GM12878 (cell line): ENCODE results near the gene SCP2. TPM values are rescaled to one million over a fixed set of nuclear protein-coding genes. Genes with fewer than 3 reads are reported as not detected.

Experiments used
- ATAC-seq: fragments of 200-7000 bp; cut with Tn5 transposase; 3 replicates; pipeline ENCODE4 v1.9.1; 2020; ENCODE audit warnings: mild to moderate bottlenecking, moderate library complexity
- BruUV-seq: library from RNA; stranded (reverse); fragments of 400-500 nt; replicated peaks from 2 replicates; lab custom pipeline; 2021; lab: Mats Ljungman, UMichigan
- CTCF ChIA-PET: fragments of 300-600 bp; sonication (Branson Sonifier 250); formaldehyde crosslinking; extraction: SDS; loops from one replicate; lab custom pipeline; 2021; ENCODE audit warnings: inconsistent platforms; lab: Yijun Ruan, JAX
- POLR2A ChIA-PET: fragments of 350-600 bp; formaldehyde crosslinking; extraction: SDS; loops from one replicate; lab custom pipeline; 2021; ENCODE audit warnings: inconsistent platforms; lab: Charles Lee
- RAD21 ChIA-PET: fragments of 300-600 bp; sonication (Branson Sonifier 250); formaldehyde crosslinking; loops from one replicate; lab custom pipeline; 2023; ENCODE audit warnings: antibody characterized with exemption; ENCODE audit not compliant: unreplicated experiment; lab: Charles Lee
- SMC1A ChIA-PET: fragments of 300-600 bp; sonication (Branson Sonifier 250); formaldehyde crosslinking; loops from one replicate; lab custom pipeline; 2023; ENCODE audit not compliant: unreplicated experiment, uncharacterized antibody; lab: Charles Lee
- DNase-seq: peaks from one replicate; pipeline ENCODE4 v3.0.0-alpha.2; 2011; ENCODE audit warnings: low read depth, low spot score
- FAIRE-seq: peaks from 3 replicates; lab custom pipeline; 2011; peaks lifted over from hg19 to GRCh38; lab: Jason Lieb, UNC
- H2AFZ ChIP-seq: 2 replicates; pipeline ENCODE4 v1.6.0; 2011; ENCODE audit warnings: low read depth, low read length, control low read depth; ENCODE audit not compliant: control insufficient read depth
- H3K27ac ChIP-seq: 2 replicates; pipeline ENCODE4 v1.5.1; 2011; ENCODE audit warnings: control low read depth; ENCODE audit not compliant: control insufficient read depth, insufficient read depth
- H3K27me3 ChIP-seq, 2 experiments: replicated peaks in 1 of 2; 2 replicates each; pipeline versions ENCODE4 v1.6.0 to v1.6.1; 2011; ENCODE audit warnings: low read length in 1 of 2; ENCODE audit not compliant: control insufficient read depth in 2 of 2, insufficient read depth in 2 of 2
- H3K36me3 ChIP-seq, 2 experiments: 2 replicates each; pipeline ENCODE4 v1.5.1; 2011; ENCODE audit warnings: low read length in 1 of 2; ENCODE audit not compliant: control insufficient read depth in 2 of 2, insufficient read depth in 2 of 2
- H3K4me1 ChIP-seq: 2 replicates; pipeline ENCODE4 v1.6.1; 2011; ENCODE audit warnings: mild to moderate bottlenecking, low read length, moderate library complexity, mixed read lengths; ENCODE audit not compliant: control insufficient read depth, insufficient read depth
- H3K4me2 ChIP-seq: 2 replicates; pipeline ENCODE4 v1.6.0; 2011; ENCODE audit warnings: control low read depth; ENCODE audit not compliant: control insufficient read depth, insufficient read depth
- H3K4me3 ChIP-seq: fragments of 200-600 bp; sonication (generic); 2 replicates; pipeline ENCODE4 v1.5.1; 2016
- H3K79me2 ChIP-seq: 2 replicates; pipeline ENCODE4 v1.6.0; 2011; ENCODE audit warnings: low read length; ENCODE audit not compliant: control insufficient read depth, insufficient read depth
- H3K9ac ChIP-seq: 2 replicates; pipeline ENCODE4 v1.8.0; 2011; ENCODE audit warnings: low read length, control low read depth, mixed read lengths; ENCODE audit not compliant: control insufficient read depth, insufficient read depth
- H3K9me3 ChIP-seq: replicated peaks from 3 replicates; pipeline ENCODE4 v1.5.1; 2011; ENCODE audit warnings: mild to moderate bottlenecking, low read length; ENCODE audit not compliant: control insufficient read depth, insufficient read depth
- H4K20me1 ChIP-seq: 2 replicates; pipeline ENCODE4 v1.6.0; 2011; ENCODE audit not compliant: control insufficient read depth, insufficient read depth
- BACH1 ChIP-seq: fragments of 450-650 bp; IDR thresholded peaks from 2 replicates; pipeline ENCODE4 v1.6.1; 2017; ENCODE audit warnings: mild to moderate bottlenecking, borderline replicate concordance
- EP300 ChIP-seq, 2 experiments: fragments of 150-350 bp in 1 of 2; IDR thresholded peaks; 2 replicates each; pipeline ENCODE4 v1.6.1; 2011 to 2012; ENCODE audit warnings: low read depth in 2 of 2, low read length in 2 of 2, borderline replicate concordance in 1 of 2, improper control_type of control experiment in 1 of 2, inconsistent platforms in 1 of 2; ENCODE audit not compliant: control insufficient read depth in 1 of 2
- NFYA ChIP-seq: IDR thresholded peaks from 2 replicates; pipeline ENCODE4 v1.6.1; 2011; ENCODE audit warnings: low read depth, mild to moderate bottlenecking, low read length, improper control_type of control experiment, borderline replicate concordance
- RBBP5 ChIP-seq: fragments of 200-600 bp; sonication (generic); conservative IDR thresholded peaks from 2 replicates; pipeline ENCODE4 v1.6.1; 2016
- SMARCA5 ChIP-seq: fragments of 450-650 bp; IDR thresholded peaks from 2 replicates; pipeline ENCODE4 v1.6.1; 2017; ENCODE audit warnings: mild to moderate bottlenecking
- WGBS: methylation state at CpG from one replicate; pipeline ENCODE4 v1.1.6; 2016; ENCODE audit warnings: low lambda C conversion rate; ENCODE audit not compliant: insufficient replicate concordance, insufficient coverage; ENCODE audit errors: missing lambda C conversion rate; 5-methylcytosine and 5-hydroxymethylcytosine counted together
- in situ Hi-C: fragments of 300-500 bp; cut with MboI; formaldehyde crosslinking; loops from 9 replicates; pipeline ENCODE4 v1.14.3; 2018; ENCODE audit warnings: mixed read lengths
- intact Hi-C: fragments of 100-400 bp; cut with micrococcal nuclease; formaldehyde crosslinking; loops from one replicate; pipeline ENCODE4 v1.14.2; 2022; ENCODE audit not compliant: unreplicated experiment
- polyA plus RNA-seq, 11 experiments: library from polyadenylated mRNA; depleted of rRNA in 4 of 11; unstranded in 6 of 11; stranded (reverse) in 5 of 11; fragments of >200 nt; fragmentation: Nextera tagmentation in 4 of 11; fragmentation: Illumina TruSeq in 1 of 11; extraction: Ambion mirVana in 4 of 11; extraction: Trizol in 1 of 11; gene quantifications; 1 replicate in 1 of 11; 2 replicates in 10 of 11; pipeline versions ENCODE4 v1.2.1 to v1.2.3, GENCODE V29; 2011 to 2016; ENCODE audit warnings: inconsistent platforms in 2 of 11, missing spikeins in 2 of 11, low read depth in 1 of 11
- total RNA-seq, 4 experiments: library from RNA; depleted of rRNA in 3 of 4; stranded (reverse); fragments of >200 nt in 3 of 4; fragmentation: Illumina TruSeq in 1 of 4; extraction: Trizol in 1 of 4; gene quantifications; 2 replicates each; pipeline versions ENCODE4 v1.2.1 to v1.2.3, GENCODE V29; 2013 to 2021
- TF ChIP-seq, protein P1 (sequence below): fragments of 450-650 bp; IDR thresholded peaks from 2 replicates; pipeline ENCODE4 v1.6.1; 2017; ENCODE audit warnings: borderline replicate concordance

Gene SCP2
- total and polyA plus RNA-seq, 10 of the 15 experiments (the other 5 are each of a cell fraction or from before 2014, with no cell fraction given): 74.3 to 327 (median 127) TPM

DNA sequence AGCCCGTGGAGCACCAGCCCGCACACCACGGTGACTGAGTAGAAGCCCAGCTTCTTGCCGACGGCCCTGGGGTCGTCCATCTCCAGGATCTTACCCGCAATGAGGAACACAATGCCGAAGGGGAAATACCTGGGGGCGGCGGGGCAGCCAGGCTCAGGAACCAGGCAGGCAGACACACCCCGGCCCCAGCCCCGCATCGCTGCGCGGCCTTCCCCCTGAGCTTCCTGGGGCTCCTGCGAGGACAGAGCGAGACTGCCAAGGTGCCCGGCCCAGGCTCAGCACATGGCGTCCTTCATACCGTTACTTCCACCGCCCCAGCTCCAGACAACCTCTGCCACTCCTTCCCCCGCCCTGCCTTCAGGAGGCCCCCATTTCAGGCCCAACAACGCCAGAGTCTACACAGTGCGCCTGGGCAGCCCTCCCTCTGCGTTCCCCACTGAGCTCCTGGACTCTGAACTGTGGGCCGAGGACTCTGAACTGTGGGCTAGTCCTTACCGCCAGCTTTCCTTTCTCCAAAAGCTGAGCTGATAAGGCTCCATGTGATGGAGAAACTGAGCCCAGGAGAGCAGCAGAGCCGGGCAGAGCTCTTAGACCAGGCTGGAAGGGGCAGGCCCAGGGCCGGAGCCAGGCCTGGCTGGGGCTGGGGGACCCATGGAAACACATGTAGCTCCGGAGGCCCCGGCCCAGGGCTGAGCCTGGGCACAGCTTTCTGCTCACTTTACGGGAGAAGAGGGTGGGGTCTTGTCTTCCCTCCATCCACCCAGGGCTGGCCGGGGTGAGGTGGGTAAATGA is 165.8 kb downstream of the SCP2 start:
- TF ChIP-seq, protein P1, sequence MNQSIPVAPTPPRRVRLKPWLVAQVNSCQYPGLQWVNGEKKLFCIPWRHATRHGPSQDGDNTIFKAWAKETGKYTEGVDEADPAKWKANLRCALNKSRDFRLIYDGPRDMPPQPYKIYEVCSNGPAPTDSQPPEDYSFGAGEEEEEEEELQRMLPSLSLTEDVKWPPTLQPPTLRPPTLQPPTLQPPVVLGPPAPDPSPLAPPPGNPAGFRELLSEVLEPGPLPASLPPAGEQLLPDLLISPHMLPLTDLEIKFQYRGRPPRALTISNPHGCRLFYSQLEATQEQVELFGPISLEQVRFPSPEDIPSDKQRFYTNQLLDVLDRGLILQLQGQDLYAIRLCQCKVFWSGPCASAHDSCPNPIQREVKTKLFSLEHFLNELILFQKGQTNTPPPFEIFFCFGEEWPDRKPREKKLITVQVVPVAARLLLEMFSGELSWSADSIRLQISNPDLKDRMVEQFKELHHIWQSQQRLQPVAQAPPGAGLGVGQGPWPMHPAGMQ: no peak
- no peak for TF ChIP-seq EP300 (IDR thresholded peaks at IDR 0.05; ENCODE audit: borderline replicate concordance in 1 of 2, control insufficient read depth in 1 of 2, low read depth in 2 of 2, low read length in 2 of 2)
- TF ChIP-seq RBBP5: no peak
- no peak for TF ChIP-seq BACH1
- no peak for TF ChIP-seq SMARCA5
- no peak for TF ChIP-seq NFYA
- Histone ChIP-seq H3K4me3 (no peak overlapping the region), H3K27ac (no peak overlapping the region), H3K9ac (no peak overlapping the region), H3K27me3 (no peaks in the 10 kb centered on the region; a peak in 1 of 4 replicates), H3K79me2 (no peaks in the 10 kb centered on the region), H3K4me1 (no peaks in the 10 kb centered on the region), H2AFZ (no peak overlapping the region), H4K20me1 (no peaks in the 10 kb centered on the region), H3K9me3 (no peaks in the 10 kb centered on the region; the same call in 2 of the 3 replicates), H3K4me2 (no peak overlapping the region), H3K36me3 (no peaks in the 10 kb centered on the region)
- SMC1A ChIA-PET: no interaction called here
- intact Hi-C loops: no loop called here
- no peak for FAIRE-seq
- no TSS peak for BruUV-seq
- in situ Hi-C loops: no loop called here
- POLR2A ChIA-PET: no interaction called here
- DNase-seq: no peak
- 54% methylated on average over 31 of the region's 33 CpGs for WGBS
- RAD21 ChIA-PET: no interaction called here
- CTCF ChIA-PET: no interaction called here
- ATAC-seq: no peak
